ENCODE results near the gene SUGP1. TPM values are rescaled to one million over a fixed set of nuclear protein-coding genes. Genes with fewer than 3 reads are reported as not detected.

Gene SUGP1
- total RNA-seq, 4 donors from 2014 or later, result 16.1 to 40.2 (median 39.0) TPM

DNA sequence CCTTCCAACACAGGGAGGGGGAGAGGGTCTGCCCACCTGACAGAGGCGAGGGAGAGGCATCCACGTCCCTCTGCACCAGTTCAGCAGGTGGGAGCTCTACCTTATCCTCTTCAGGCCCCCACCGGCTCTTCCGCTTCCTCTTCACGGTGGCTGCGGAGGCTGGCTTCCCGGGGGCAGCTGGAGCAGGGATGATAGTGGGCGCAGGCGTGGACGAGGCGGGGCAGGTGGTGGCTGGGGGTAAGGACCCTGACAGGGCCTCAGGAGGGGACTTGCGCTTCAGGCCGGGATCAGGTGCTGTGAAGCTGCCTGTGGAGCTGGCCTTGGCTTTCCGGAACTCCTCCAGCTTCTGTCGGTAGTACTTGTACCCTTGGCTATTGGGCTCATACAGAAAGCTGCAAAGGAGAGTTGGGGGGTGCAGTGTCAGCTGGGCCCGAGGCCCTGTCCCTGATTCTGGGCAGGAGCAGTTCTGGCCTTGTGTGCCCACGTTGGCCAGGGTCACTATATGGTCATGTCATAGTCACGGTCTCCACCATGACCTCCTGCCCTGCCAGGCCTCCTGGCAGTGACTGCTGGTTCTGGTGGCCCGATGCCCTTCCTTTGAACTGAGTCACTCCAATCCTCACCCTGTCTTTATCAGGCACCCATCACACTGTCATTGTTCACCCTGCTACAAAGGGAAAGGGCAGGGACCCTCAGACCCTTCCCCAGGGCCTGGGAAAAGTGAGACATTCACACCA, 23.2 kb downstream of the SUGP1 start:
- no peak overlapping the region for H3K4me3 ChIP-seq (ENCODE audit: low read depth, poor library complexity, severe bottlenecking)
- intact Hi-C loops (cut with DNase I; ENCODE audit: low total_unique reads), result no loop called here
- TF ChIP-seq, protein P1, sequence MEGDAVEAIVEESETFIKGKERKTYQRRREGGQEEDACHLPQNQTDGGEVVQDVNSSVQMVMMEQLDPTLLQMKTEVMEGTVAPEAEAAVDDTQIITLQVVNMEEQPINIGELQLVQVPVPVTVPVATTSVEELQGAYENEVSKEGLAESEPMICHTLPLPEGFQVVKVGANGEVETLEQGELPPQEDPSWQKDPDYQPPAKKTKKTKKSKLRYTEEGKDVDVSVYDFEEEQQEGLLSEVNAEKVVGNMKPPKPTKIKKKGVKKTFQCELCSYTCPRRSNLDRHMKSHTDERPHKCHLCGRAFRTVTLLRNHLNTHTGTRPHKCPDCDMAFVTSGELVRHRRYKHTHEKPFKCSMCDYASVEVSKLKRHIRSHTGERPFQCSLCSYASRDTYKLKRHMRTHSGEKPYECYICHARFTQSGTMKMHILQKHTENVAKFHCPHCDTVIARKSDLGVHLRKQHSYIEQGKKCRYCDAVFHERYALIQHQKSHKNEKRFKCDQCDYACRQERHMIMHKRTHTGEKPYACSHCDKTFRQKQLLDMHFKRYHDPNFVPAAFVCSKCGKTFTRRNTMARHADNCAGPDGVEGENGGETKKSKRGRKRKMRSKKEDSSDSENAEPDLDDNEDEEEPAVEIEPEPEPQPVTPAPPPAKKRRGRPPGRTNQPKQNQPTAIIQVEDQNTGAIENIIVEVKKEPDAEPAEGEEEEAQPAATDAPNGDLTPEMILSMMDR (IDR thresholded peaks at IDR 0.05), result no peak
- TF ChIP-seq POLR2A (IDR thresholded peaks at IDR 0.05), result no peak
- DNase-seq (ENCODE audit: low spot score in 2 of 2), result no peak
- 91 to 92% methylated on average over 18 to 19 of the region's 19 CpGs for WGBS, 2 donors

DNA sequence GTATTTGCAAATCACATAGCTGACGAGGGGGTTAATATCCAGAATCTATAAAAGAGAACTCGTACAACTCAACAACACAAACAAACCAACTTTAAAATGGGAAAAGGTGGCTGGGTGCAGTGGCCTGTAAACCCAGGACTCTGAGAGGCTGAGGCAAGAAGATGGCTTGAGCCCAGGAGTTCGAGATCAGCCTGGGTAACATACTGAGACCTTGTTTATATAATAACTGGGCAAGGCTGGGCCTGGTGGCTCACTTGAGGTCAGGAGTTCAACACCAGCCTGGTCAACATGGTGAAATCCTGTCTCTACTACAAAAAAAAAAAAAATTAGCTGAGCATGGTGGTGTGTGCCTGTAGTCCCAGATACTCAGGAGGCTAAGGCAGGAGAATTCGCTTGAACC, 25.4 kb downstream of the SUGP1 start:
- TF ChIP-seq POLR2A (IDR thresholded peaks at IDR 0.05), result no peak
- TF ChIP-seq, protein P1 (IDR thresholded peaks at IDR 0.05), result no peak
- DNase-seq (ENCODE audit: low spot score in 2 of 2), result no peak
- WGBS, 2 donors, result 90 to 93% methylated on average over 4 of the region's 4 CpGs
- no peak overlapping the region for H3K4me3 ChIP-seq (ENCODE audit: low read depth, poor library complexity, severe bottlenecking)
- intact Hi-C loops (cut with DNase I; ENCODE audit: low total_unique reads), result no loop called here

DNA sequence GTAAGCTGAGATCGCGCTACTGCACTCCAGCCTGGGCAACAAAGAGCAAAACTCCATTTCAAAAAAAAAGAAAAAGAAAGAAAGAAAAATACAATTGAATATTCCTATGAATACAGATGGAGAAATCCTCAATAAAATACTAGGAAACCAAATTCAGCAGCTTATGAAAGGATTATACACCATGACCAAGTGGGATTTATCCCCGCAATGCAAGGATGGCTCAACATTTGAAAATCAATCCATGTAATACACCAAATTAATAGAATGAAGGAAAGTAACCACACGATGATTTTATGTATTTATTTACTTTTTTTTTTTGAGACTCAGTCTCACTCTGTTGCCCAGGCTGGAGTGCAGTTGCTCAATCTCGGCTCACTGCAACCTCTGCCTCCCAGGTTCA, 27.7 kb downstream of the SUGP1 start:
- WGBS, 2 donors, result 97 to 98% methylated on average over 5 of the region's 5 CpGs
- TF ChIP-seq, protein P1 (IDR thresholded peaks at IDR 0.05), result no peak
- TF ChIP-seq POLR2A (IDR thresholded peaks at IDR 0.05), result no peak
- H3K4me3 ChIP-seq (ENCODE audit: low read depth, poor library complexity, severe bottlenecking), result no peak overlapping the region
- DNase-seq (ENCODE audit: low spot score in 2 of 2), result no peak
- intact Hi-C loops (cut with DNase I; ENCODE audit: low total_unique reads), result no loop called here

GRCh38 chr19:19285686-19286085, 34.6 kb downstream of the SUGP1 start:
- no peak overlapping the region for H3K4me3 ChIP-seq (ENCODE audit: low read depth, poor library complexity, severe bottlenecking)
- 95 to 99% methylated on average over 10 of the region's 10 CpGs for WGBS, 2 donors
- DNase-seq (ENCODE audit: low spot score in 2 of 2), result no peak
- intact Hi-C loops (cut with DNase I; ENCODE audit: low total_unique reads), result no loop called here
- TF ChIP-seq, protein P1 (IDR thresholded peaks at IDR 0.05), result no peak
- no peak for TF ChIP-seq POLR2A (IDR thresholded peaks at IDR 0.05)

- DNase-seq (ENCODE audit: low spot score in 2 of 2), result no peak
- TF ChIP-seq, protein P1 (IDR thresholded peaks at IDR 0.05), result no peak
- TF ChIP-seq POLR2A (IDR thresholded peaks at IDR 0.05), result no peak
- 51 to 79% methylated on average over 16 of the region's 16 CpGs for WGBS, 2 donors
- intact Hi-C loops (cut with DNase I; ENCODE audit: low total_unique reads), result no loop called here
- no peak overlapping the region for H3K4me3 ChIP-seq (ENCODE audit: low read depth, poor library complexity, severe bottlenecking)
These were observed 39.7 kb downstream of the SUGP1 start for GRCh38 chr19:19280561-19280960.

DNA sequence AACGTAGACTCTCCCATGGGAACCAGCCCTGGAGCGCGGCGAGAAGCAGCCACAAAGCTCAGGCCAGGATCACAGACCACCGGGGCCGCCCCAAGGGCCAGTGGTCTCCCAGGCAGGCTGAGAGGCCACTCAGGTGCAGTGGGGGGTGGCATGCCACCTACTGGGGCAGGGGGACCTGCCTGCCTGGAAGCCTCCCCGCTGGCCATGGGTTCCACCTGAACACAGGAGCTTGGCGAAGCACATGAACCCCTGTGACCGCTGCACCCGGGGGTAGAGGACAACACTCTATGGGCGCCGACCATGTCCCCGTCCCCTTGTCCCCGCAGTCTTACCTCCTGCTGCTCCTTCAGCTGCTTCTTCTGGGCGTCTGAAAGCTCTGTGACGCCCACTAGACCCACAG, 40.5 kb downstream of the SUGP1 start:
- WGBS, 2 donors, result 93% methylated on average over 16 of the region's 16 CpGs
- intact Hi-C loops (cut with DNase I; ENCODE audit: low total_unique reads), result no loop called here
- DNase-seq (ENCODE audit: low spot score in 2 of 2), result no peak
- no peak for TF ChIP-seq POLR2A (IDR thresholded peaks at IDR 0.05)
- TF ChIP-seq, protein P1 (IDR thresholded peaks at IDR 0.05), result no peak
- no peak overlapping the region for H3K4me3 ChIP-seq (ENCODE audit: low read depth, poor library complexity, severe bottlenecking)
